Measurements from ENCODE around the gene ZNF438. TPM values are rescaled to one million over a fixed set of nuclear protein-coding genes. Genes with fewer than 3 reads are reported as not detected.

The ZNF438 gene, protein sequence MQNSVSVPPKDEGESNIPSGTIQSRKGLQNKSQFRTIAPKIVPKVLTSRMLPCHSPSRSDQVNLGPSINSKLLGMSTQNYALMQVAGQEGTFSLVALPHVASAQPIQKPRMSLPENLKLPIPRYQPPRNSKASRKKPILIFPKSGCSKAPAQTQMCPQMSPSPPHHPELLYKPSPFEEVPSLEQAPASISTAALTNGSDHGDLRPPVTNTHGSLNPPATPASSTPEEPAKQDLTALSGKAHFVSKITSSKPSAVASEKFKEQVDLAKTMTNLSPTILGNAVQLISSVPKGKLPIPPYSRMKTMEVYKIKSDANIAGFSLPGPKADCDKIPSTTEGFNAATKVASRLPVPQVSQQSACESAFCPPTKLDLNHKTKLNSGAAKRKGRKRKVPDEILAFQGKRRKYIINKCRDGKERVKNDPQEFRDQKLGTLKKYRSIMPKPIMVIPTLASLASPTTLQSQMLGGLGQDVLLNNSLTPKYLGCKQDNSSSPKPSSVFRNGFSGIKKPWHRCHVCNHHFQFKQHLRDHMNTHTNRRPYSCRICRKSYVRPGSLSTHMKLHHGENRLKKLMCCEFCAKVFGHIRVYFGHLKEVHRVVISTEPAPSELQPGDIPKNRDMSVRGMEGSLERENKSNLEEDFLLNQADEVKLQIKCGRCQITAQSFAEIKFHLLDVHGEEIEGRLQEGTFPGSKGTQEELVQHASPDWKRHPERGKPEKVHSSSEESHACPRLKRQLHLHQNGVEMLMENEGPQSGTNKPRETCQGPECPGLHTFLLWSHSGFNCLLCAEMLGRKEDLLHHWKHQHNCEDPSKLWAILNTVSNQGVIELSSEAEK
- 1 to 10 TPM; 2.3 to 2.6 TPM for total RNA-seq

DNA sequence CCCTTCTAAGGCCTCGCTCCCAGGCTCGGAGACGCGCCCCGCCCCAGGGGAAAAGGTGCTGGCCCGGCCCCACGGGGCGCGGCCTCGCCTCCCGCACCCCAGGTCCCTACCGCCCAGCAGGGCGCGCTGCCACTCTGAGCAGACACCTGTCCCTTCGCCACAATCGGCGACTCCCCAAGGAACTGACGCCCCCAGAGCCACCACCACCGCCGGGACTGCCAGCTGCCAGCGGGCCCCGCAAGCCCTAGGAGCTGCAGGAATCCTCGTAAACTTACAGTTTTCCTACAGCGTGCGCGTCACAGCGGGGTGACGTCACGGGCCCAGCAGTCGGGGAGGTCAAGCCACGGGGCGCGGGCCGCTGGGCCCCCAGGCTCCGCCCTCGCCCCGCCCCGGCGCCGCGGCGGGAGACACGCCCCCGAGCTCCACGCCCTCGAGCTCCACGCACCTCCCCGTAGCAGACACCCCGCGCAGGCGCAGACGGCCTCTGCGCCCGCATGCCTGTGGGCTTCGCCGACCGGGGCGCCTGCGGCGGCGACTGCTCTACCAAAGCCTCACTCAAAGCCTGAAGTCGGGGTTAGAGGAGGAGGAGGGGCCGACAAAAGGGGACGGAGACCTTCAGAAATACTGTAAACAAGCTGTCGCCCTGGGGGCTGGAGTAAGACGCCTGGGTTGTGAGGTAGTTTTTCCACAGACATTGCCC, at the start of gene ZNF438:
Gene ZNF438, minus strand, starts transcription at position 308 of the 700 bp plus-strand sequence. CDS start 154,831 bp downstream, outside the sequence.
- H3K9me3 Mint-ChIP-seq (ENCODE audit: insufficient read depth): no peaks in the 10 kb centered on the region
- H3K4me1 Mint-ChIP-seq (ENCODE audit: low read depth): peaks cover 10% of the 10 kb centered on the region
- ChIA-PET POLR2A (interaction anchor here (0.6 to 1.9 kb wide), 11 partner anchors 23 to 1891 kb away, joined by 3 to 10 read pairs (median 3); partner anchors contain the start of gene ZEB1), CTCF (interaction anchor here (0.6 to 2.8 kb wide), 42 partner anchors 8 to 830 kb away, joined by 3 to 21 read pairs (median 4); no protein-coding TSS in a partner anchor)
- no peaks in the 10 kb centered on the region for H3K36me3 Mint-ChIP-seq (ENCODE audit: low read depth)
- DNase-seq (peak; percentile 93), ATAC-seq (peak; percentile 85)
- peak within 1 kb of the TSS; percentile 97 for H3K27ac Mint-ChIP-seq
- H3K27me3 Mint-ChIP-seq (ENCODE audit: low read depth): no peaks in the 10 kb centered on the region
- peak within 1 kb of the TSS; percentile 84 for H3K4me3 Mint-ChIP-seq

DNA sequence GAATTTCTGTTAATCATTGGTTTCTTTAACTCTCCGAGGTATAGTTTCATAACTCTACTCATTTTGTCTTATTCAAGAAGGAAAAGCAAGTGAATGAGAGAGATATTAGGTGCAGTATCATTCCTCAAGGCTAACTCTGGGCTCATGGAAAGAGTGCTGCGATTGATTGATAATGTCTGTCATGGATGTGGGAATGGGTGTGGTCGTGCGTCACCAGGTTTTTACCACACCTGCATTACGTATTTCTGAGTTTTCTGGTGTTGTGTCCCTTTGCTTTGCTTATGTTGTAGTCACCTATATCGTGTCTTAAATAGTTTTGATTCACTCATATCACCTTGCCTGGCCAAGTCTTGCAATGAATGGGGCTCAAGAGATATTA, 44.9 kb upstream of the ZNF438 start:
- ATAC-seq: no peak
- DNase-seq: no peak
- no peak overlapping the region for H3K4me3 Mint-ChIP-seq
- peaks cover 10% of the 10 kb centered on the region for H3K27me3 Mint-ChIP-seq (ENCODE audit: low read depth)
- H3K27ac Mint-ChIP-seq: no peak overlapping the region
- no peaks in the 10 kb centered on the region for H3K36me3 Mint-ChIP-seq (ENCODE audit: low read depth)
- no peaks in the 10 kb centered on the region for H3K9me3 Mint-ChIP-seq (ENCODE audit: insufficient read depth)
- POLR2A ChIA-PET: no interaction called here
- CTCF ChIA-PET: no interaction called here
- H3K4me1 Mint-ChIP-seq (ENCODE audit: low read depth): peaks cover 1% of the 10 kb centered on the region

DNA sequence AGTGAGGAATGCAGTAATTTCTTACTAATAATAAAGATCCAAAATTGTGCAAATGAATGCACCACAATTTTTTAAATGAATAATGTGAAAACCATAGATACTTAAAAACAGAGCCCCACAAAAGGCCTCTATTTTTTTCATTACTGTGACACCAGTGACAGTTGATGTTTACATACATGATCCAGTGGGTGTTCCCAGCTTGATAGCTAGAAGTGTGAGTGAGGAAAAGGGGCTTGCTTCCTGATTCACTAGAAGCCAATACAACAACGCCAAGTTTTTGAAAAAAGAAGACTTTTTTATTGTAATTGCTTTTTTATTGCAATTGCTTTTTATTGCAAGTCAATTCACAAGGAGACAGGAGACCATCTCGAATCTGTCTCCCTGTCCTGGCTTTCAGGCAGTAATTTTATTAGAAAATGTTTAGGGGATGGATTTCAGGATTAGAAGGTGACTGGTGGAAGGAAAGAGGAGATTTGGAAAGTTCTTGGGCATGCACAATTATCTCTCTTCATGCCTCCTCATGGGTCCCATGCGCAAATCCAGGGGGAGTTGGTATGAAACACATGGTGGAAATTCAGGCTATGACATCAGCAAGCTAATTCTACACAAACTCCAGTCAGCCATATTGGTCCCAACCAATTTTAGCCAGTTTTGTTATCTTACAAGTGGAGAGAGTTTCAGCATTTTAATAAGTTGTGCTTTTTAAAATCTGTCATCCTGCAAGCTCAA, 44.4 kb upstream of the ZNF438 start:
- DNase-seq: no peak
- H3K9me3 Mint-ChIP-seq (ENCODE audit: insufficient read depth): no peaks in the 10 kb centered on the region
- H3K36me3 Mint-ChIP-seq (ENCODE audit: low read depth): no peaks in the 10 kb centered on the region
- peaks cover 1% of the 10 kb centered on the region for H3K4me1 Mint-ChIP-seq (ENCODE audit: low read depth)
- H3K4me3 Mint-ChIP-seq: no peak overlapping the region
- H3K27ac Mint-ChIP-seq: no peak overlapping the region
- H3K27me3 Mint-ChIP-seq (ENCODE audit: low read depth): peaks cover 14% of the 10 kb centered on the region
- CTCF ChIA-PET: no interaction called here
- ATAC-seq: no peak
- POLR2A ChIA-PET: no interaction called here

DNA sequence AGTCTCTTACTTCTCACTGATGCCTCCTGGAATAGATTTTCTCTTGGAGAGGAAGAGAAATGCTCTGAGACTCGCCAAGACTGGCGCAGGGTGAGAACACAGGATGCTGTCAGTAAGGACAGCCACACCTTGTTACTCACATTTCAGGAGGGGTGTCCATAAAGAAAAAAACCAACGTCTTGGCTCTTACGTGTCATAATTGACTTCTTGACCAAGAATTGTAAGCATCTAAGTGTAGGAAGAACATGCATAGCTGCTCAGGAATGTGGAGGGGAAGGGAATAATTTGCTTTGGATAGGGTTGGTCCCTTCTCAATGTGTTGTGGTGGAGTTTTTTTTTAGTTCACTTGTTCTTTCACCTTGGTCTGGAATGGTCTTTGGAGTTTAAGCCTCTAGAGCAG, 43.8 kb upstream of the ZNF438 start:
- DNase-seq: no peak
- Mint-ChIP-seq H3K4me1 (ENCODE audit: low read depth) (peaks cover 1% of the 10 kb centered on the region), H3K27ac (no peak overlapping the region), H3K36me3 (ENCODE audit: low read depth) (no peaks in the 10 kb centered on the region), H3K9me3 (ENCODE audit: insufficient read depth) (no peaks in the 10 kb centered on the region), H3K27me3 (ENCODE audit: low read depth) (peaks cover 14% of the 10 kb centered on the region), H3K4me3 (no peak overlapping the region)
- ATAC-seq: no peak
- ChIA-PET POLR2A (no interaction called here), CTCF (no interaction called here)

DNA sequence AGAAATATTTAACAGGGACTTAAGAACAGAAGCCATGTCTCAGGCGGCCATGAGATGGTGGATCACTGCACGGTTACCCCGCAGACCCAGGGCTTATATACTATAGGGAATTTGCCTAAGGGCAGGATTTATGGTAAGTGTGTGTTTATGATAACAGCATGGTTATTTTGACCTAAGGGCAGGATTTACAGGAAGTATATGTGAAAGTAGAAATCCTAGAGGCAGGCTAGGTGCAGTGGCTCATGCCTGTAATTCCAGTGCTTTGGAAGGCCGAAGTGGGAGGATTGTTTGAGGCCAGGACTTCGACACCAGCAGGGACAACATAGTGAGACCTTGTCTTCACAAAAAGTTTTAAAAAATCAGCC, 43.0 kb upstream of the ZNF438 start:
- Mint-ChIP-seq H3K9me3 (ENCODE audit: insufficient read depth) (no peaks in the 10 kb centered on the region), H3K4me1 (ENCODE audit: low read depth) (peaks cover 1% of the 10 kb centered on the region), H3K4me3 (no peak overlapping the region), H3K36me3 (ENCODE audit: low read depth) (no peaks in the 10 kb centered on the region), H3K27ac (no peak overlapping the region), H3K27me3 (ENCODE audit: low read depth) (peaks cover 14% of the 10 kb centered on the region)
- no peak for DNase-seq
- no peak for ATAC-seq
- POLR2A ChIA-PET: no interaction called here
- CTCF ChIA-PET: no interaction called here

DNA sequence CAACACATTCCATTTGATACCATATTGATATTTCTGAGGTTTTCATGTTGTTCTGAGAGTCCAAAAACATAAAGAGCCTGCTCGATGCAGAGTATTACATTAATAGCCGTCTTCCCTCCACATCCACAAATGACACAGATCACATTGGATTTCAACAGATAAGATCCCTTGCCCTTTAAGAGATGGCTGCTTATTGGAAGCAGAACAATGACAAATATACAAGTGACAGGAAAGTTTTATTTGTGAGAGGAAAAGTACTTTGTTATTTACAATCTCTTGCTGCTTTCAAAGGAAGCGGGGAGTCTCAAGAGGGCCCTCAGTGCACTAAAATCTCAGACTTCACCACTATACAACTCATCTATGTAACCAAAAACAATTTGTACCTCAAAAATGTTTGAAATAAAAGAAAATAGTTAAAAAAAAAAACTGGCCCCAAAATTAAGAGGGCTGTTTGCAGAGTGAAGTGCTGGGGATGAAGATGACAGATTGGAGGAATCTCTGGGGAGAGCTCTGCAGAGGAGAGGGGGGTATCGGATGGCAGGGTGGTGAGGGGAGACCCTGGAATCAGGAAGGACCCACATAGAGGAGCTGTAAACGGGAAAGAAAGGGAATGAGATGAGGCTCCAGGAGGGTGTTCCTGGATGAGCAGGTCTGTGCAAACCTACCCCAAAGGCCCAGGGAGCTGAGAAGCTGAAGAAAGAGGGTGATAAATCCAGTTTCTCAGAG, 42.5 kb upstream of the ZNF438 start:
- Mint-ChIP-seq H3K4me3 (no peak overlapping the region), H3K36me3 (ENCODE audit: low read depth) (no peaks in the 10 kb centered on the region), H3K9me3 (ENCODE audit: insufficient read depth) (no peaks in the 10 kb centered on the region), H3K4me1 (ENCODE audit: low read depth) (peaks cover 1% of the 10 kb centered on the region), H3K27ac (no peak overlapping the region), H3K27me3 (ENCODE audit: low read depth) (peaks cover 15% of the 10 kb centered on the region)
- ChIA-PET CTCF (no interaction called here), POLR2A (no interaction called here)
- ATAC-seq (no peak), DNase-seq (no peak)

DNA sequence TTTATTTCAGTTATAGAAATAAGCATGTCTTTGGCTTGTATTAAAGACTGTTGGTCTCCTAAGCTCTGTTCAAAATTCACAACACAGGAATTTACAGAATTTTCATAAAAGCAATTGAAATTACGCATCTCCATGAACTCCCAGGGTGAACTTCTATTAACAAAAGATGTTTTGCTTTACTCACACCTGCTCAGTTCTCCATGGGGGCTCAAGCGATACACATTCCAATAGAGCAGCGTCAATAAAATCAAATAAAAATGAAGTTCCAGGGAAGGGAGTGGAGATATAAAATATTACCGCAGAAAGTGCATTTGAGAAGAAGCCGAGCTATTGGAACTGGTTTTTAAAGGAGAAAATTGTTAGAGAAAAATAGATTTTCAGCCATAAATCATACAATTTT, 41.5 kb upstream of the ZNF438 start:
- H3K4me3 Mint-ChIP-seq: no peak overlapping the region
- ChIA-PET CTCF (interaction anchor here (0.9 to 1.5 kb wide), 3 partner anchors 9 to 41 kb away, joined by 3 to 6 read pairs (median 4); partner anchors contain the start of gene ZNF438), POLR2A (interaction anchor here (0.6 kb wide), 1 partner anchor 61 kb away, joined by 3 read pairs; no protein-coding TSS in a partner anchor)
- DNase-seq (no peak), ATAC-seq (no peak)
- peaks cover 1% of the 10 kb centered on the region for H3K4me1 Mint-ChIP-seq (ENCODE audit: low read depth)
- H3K27ac Mint-ChIP-seq: no peak overlapping the region
- H3K9me3 Mint-ChIP-seq (ENCODE audit: insufficient read depth): no peaks in the 10 kb centered on the region
- no peaks in the 10 kb centered on the region for H3K36me3 Mint-ChIP-seq (ENCODE audit: low read depth)
- peaks cover 16% of the 10 kb centered on the region for H3K27me3 Mint-ChIP-seq (ENCODE audit: low read depth)

DNA sequence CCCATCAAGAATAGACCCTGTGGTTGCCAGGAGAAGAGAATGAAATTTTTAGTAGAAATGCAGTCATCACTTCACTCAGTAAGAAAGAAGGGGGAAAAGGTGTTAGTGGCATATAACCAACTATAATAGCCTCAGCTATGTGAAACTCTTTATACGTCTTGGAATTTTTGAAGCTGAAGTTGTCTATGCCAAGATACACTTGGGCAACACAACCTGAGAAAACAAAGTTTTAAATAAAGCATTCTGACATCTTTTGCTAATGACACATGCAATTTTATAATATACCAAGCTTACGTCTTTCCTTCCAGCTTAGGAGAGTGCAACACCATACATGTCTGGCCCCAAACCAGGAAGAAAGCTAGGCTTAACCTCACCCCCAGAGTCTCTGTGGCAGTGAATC, 40.8 kb upstream of the ZNF438 start:
- DNase-seq: no peak
- CTCF ChIA-PET: interaction anchor here (0.5 to 1.5 kb wide), 3 partner anchors 11 to 40 kb away, joined by 3 to 6 read pairs (median 3); partner anchors contain the start of gene ZNF438
- peaks cover 1% of the 10 kb centered on the region for H3K4me1 Mint-ChIP-seq (ENCODE audit: low read depth)
- H3K36me3 Mint-ChIP-seq (ENCODE audit: low read depth): no peaks in the 10 kb centered on the region
- no peak overlapping the region for H3K4me3 Mint-ChIP-seq
- peaks cover 16% of the 10 kb centered on the region for H3K27me3 Mint-ChIP-seq (ENCODE audit: low read depth)
- no peak overlapping the region for H3K27ac Mint-ChIP-seq
- H3K9me3 Mint-ChIP-seq (ENCODE audit: insufficient read depth): no peaks in the 10 kb centered on the region
- POLR2A ChIA-PET: interaction anchor here (0.6 kb wide), 1 partner anchor 61 kb away, joined by 3 read pairs; no protein-coding TSS in a partner anchor
- ATAC-seq: no peak

DNA sequence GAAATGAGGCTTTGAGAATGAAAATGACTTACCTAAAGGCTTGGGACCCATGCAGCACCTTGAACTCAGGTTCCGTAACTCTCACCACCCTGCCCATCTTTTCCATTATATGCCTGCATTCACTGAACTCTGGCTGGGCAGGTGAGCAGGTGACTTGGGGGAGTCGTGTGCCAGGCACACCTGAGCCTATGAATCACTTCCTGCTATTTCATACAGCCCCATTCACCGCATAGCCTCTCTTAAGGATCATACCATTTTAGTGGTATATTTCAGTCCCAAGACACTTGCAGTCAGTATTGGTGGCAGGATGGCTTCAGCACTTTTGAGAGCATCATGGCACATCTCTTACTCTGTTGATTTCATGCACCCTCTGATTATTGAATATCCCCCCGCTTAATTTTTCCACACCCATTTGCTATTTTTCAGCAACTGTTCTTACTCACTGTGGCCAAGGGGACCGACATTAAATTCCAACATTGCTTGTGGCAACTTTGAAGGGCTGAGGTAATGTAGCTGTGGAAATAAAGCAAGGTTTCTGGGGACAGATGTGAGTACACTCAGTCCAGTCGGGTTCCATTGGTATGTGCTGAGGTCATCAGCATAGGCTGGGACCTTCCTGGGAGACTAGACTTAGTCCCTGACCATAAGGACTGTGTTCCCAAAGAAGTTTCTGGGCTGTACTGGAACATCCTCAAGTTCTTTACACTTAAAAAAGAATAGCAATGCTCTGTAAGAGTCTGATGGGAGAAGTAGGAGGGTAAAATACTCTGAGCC, 39.8 kb upstream of the ZNF438 start:
- H3K27ac Mint-ChIP-seq: no peak overlapping the region
- DNase-seq: no peak
- H3K27me3 Mint-ChIP-seq (ENCODE audit: low read depth): peaks cover 19% of the 10 kb centered on the region
- H3K4me3 Mint-ChIP-seq: no peak overlapping the region
- ATAC-seq: no peak
- H3K4me1 Mint-ChIP-seq (ENCODE audit: low read depth): peaks cover 1% of the 10 kb centered on the region
- no peaks in the 10 kb centered on the region for H3K9me3 Mint-ChIP-seq (ENCODE audit: insufficient read depth)
- ChIA-PET CTCF (interaction anchor here (1.5 kb wide), 1 partner anchor 12 kb away, joined by 6 read pairs; no protein-coding TSS in a partner anchor), POLR2A (no interaction called here)
- no peaks in the 10 kb centered on the region for H3K36me3 Mint-ChIP-seq (ENCODE audit: low read depth)

DNA sequence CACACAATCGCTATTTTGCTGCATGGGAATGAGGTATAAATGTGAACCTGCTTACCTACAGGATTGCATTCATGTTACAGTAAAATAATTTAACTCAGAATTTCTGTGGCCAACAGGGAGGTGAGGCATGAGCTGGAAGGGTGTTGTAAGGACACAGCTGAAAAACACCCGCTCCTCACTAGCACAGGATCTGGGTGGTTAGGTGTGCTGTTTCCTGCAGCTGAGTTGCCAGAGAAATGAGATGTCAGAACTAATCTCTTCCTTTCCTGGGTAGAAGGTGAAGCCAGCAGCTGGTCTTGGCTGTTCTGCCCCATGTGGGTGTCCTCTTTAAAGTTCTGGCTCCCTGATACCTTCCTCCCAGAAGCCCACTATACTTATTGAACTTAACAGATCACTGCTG, 39.0 kb upstream of the ZNF438 start:
- H3K9me3 Mint-ChIP-seq (ENCODE audit: insufficient read depth): no peaks in the 10 kb centered on the region
- ChIA-PET CTCF (no interaction called here), POLR2A (no interaction called here)
- H3K36me3 Mint-ChIP-seq (ENCODE audit: low read depth): no peaks in the 10 kb centered on the region
- H3K4me1 Mint-ChIP-seq (ENCODE audit: low read depth): peaks cover 1% of the 10 kb centered on the region
- DNase-seq (no peak), ATAC-seq (no peak)
- no peak overlapping the region for H3K4me3 Mint-ChIP-seq
- H3K27me3 Mint-ChIP-seq (ENCODE audit: low read depth): peaks cover 21% of the 10 kb centered on the region
- no peak overlapping the region for H3K27ac Mint-ChIP-seq

Data from activated CD8-positive, alpha-beta T cell treated with anti-CD3 and anti-CD28 coated beads, Interleukin-2, amount 10 ng/mL, durations not matched to agents 7 days and 5 days (primary cell).